SHP77 treated with DMSO at 0.1 percent for 48 hours (cell line): ENCODE data around the gene SUDS3.

ENCODE experiments used
- DNase-seq: peaks from one replicate; lab custom pipeline; 2025; lab: John Stamatoyannopoulos, UW

Gene SUDS3

DNA sequence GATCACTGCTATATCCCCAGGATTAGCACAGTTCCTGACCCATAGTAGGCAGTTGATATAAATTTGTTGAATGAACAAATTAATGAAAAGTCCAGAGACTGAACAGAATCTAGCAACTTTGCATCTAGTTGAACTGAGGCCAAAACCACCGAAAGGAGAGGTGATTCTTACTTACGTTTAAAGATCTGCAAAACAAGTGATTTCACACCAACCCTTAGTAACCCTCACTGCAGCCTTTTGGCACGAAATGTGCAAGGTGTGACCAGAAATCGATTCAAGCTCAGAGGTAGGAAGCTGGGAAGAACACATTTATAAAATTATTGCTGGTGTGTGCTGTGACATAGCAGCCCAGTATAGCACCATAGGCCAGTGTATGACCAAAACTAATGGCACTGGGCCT, 70.8 kb downstream of the SUDS3 start:
- no peak for DNase-seq

GRCh38 chr12:118448341-118448740, 72.0 kb downstream of the SUDS3 start:
- no peak for DNase-seq

DNA sequence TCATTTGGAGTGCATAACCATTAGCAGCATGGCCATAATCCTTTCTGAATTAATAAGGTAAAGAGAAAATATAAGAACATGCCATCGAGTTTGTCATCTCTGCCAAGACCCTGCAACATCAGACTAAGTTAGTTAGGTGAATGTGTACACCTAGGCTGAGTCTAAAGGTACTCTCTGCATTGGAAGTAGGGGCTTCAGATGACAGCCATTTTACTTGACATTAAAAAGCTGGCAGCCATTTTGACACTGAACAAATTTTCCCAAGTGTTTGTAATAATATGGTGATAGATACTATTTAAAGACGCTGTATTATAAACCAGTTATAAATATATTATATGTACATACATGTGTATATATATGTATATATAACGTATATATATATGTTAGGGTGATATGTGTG, 79.0 kb downstream of the SUDS3 start:
- DNase-seq = no peak

- no peak for DNase-seq
These were observed 80.4 kb downstream of the SUDS3 start for GRCh38 chr12:118456741-118457140.

DNA sequence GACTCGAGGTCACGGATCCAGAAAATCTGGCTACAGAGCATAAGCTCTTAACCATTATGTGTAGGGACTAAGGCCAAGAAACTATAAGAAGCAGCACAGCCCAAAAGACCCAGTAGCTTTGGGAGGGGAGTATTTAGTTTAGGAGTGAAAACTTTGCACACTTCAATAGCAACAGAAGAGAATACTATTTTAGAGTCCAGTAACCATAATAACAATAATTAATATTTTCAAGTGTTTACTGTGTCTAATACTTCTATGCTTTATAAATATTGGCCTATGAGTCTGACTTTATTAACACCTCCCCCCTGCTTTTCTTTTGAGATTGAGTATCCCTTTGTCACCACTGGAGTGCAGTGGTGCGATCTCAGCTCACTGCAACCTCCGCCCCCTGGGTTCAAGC, 82.8 kb downstream of the SUDS3 start:
- no peak for DNase-seq

DNA sequence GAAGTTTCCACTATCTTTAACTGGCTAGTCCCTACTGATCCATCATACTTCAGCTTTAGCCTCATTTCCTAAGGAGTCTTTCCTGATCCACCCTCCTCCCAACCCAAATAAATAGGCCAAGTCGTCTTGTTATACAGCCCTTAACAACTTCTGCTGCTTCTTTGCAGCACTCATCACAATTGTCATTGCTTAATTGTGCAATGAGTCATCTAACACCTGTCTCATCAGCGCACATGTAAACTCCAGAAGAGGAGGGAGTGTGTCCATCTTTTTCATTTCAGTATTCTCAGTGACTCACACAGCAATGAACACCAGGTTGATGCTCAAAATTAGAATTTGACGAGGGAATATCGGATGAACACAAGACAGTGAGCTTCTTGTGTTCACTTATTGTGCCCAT, 87.3 kb downstream of the SUDS3 start:
- no peak for DNase-seq

GRCh38 chr12:118465706-118466105, 89.4 kb downstream of the SUDS3 start:
- no peak for DNase-seq
